Ovary (tissue), 9 donors: ENCODE measurements around the gene LRRC4C. TPM values are rescaled to one million over a fixed set of nuclear protein-coding genes. Genes with fewer than 3 reads are reported as not detected.

Experiments
- DNase-seq, 5 donors: peaks; one replicate each; pipeline ENCODE4 v3.0.0-alpha.2; 2019 to 2020
- H3K27ac ChIP-seq, 2 donors: fragments of 200-600 bp; one replicate each; pipeline versions ENCODE4 v1.5.1 to v1.8.0; 2019 to 2022
- H3K27me3 ChIP-seq: fragments of 200-600 bp; one replicate; pipeline ENCODE4 v1.8.0; 2022
- H3K36me3 ChIP-seq: fragments of 200-600 bp; sonication (generic); one replicate; pipeline ENCODE4 v1.5.1; 2019
- H3K4me1 ChIP-seq: one replicate; pipeline ENCODE4 v1.8.1; 2013; ENCODE audit warnings: mild to moderate bottlenecking, moderate library complexity; ENCODE audit not compliant: insufficient read depth
- H3K4me3 ChIP-seq: fragments of 200-600 bp; sonication (generic); one replicate; pipeline ENCODE4 v1.5.1; 2017
- H3K9me3 ChIP-seq, 2 donors: fragments of 200-600 bp in 1 of 2; sonication (generic) in 1 of 2; one replicate each; pipeline versions ENCODE4 v1.5.1 to v1.8.1; 2013 to 2019; ENCODE audit warnings: mild to moderate bottlenecking in 1 of 2, moderate library complexity in 1 of 2
- EP300 ChIP-seq: sonication (generic); formaldehyde crosslinking; IDR thresholded peaks from one replicate; pipeline ENCODE4 v1.6.1; 2017; ENCODE audit warnings: antibody characterized with exemption
- POLR2A ChIP-seq: fragments of 450-650 bp; IDR thresholded peaks from one replicate; pipeline ENCODE4 v1.6.1; 2017; ENCODE audit warnings: antibody characterized with exemption, mild to moderate bottlenecking, moderate library complexity
- WGBS, 3 donors: extraction: QIAGEN DNeasy Blood & Tissue Kit in 1 of 3; methylation state at CpG; one replicate each; pipeline versions ENCODE4 v1.1.5 to v1.1.7; 2013 to 2017; 5-methylcytosine and 5-hydroxymethylcytosine counted together
- intact Hi-C, 4 donors: fragments of 100-400 bp; cut with DNase I; formaldehyde crosslinking; loops; one replicate each; pipeline versions ENCODE4 v1.11.0 to v1.15.1; 2022 to 2023
- polyA plus RNA-seq, 2 donors: library from polyadenylated mRNA; stranded (reverse); fragments of 200-250 nt in 1 of 2; fragments of 350-450 nt in 1 of 2; fragmentation: Illumina TruSeq in 1 of 2; extraction: RNeasy Lipid Tissue Mini Kit (QIAGEN cat#74804) in 1 of 2; gene quantifications; one replicate each; pipeline ENCODE4 v1.2.3, GENCODE V29; 2013 to 2014
- total RNA-seq, 7 donors: library from RNA; depleted of rRNA in 2 of 7; stranded (reverse); fragments of >200 nt in 2 of 7; fragmentation: NEBNext Ultra II Directional in 3 of 7; extraction: Animal tissue kit (Norgen Biotek cat#: 25700) in 3 of 7; gene quantifications; one replicate each; pipeline versions ENCODE4 v1.1.0 to v1.2.4, GENCODE V29; 2016 to 2023
- TF ChIP-seq, protein P1 (sequence below), 3 donors: fragments of 450-650 bp in 2 of 3; fragments of 200-600 bp in 1 of 3; IDR thresholded peaks; one replicate each; pipeline versions ENCODE4 v1.5.1 to v1.8.0; 2016 to 2022; ENCODE audit warnings: antibody characterized with exemption in 3 of 3, mild to moderate bottlenecking in 1 of 3
- donor health status: DM: no; HTN: no; CAD: no; lungs with moderate emphysema.
- donor health status: DM: no; HTN: no; CAD: no.
- donor health status: Bipolar disorder and iron deficiency.
- donor health status: DM: yes; HTN: yes; CAD: no.
- donor health status: DM: no; HTN: no; CAD: no.
- donor health status: DM: yes; HTN: yes; CAD: no.

LRRC4C gene
- total and polyA plus RNA-seq, 9 donors: 0.15 to 12.5 (median 0.78) TPM

DNA sequence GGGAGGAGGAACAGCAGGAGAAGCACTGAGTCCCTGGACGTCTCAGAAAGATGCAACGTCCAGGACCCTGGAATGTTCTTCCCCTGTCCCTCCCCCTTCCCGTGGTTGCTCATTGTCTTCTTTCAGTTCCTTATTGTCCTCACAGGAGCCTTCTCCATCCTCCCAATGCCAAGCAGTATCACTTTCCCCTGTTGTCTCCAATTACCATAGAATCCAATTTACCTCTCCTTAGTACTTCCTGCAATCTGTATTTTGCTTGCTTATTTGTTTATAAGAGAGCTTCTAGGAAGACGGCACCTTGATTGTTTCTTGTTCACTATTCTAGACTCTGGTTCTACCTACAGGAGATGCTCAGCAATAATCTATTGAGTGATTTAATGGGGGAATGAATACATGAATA is 1273.7 kb downstream of the LRRC4C start:
- no peak for DNase-seq
- no peaks in the 10 kb centered on the region for H3K9me3 ChIP-seq
- H3K4me1 ChIP-seq: no peaks in the 10 kb centered on the region
- H3K36me3 ChIP-seq: no peaks in the 10 kb centered on the region
- H3K27me3 ChIP-seq: no peaks in the 10 kb centered on the region
- WGBS, 3 donors: 74 to 79% (median 78%) methylated on average over 4 of the region's 4 CpGs
- H3K4me3 ChIP-seq: no peak overlapping the region
- no peak overlapping the region for H3K27ac ChIP-seq
- no peak for TF ChIP-seq EP300
- TF ChIP-seq POLR2A: no peak
- TF ChIP-seq, protein P1, sequence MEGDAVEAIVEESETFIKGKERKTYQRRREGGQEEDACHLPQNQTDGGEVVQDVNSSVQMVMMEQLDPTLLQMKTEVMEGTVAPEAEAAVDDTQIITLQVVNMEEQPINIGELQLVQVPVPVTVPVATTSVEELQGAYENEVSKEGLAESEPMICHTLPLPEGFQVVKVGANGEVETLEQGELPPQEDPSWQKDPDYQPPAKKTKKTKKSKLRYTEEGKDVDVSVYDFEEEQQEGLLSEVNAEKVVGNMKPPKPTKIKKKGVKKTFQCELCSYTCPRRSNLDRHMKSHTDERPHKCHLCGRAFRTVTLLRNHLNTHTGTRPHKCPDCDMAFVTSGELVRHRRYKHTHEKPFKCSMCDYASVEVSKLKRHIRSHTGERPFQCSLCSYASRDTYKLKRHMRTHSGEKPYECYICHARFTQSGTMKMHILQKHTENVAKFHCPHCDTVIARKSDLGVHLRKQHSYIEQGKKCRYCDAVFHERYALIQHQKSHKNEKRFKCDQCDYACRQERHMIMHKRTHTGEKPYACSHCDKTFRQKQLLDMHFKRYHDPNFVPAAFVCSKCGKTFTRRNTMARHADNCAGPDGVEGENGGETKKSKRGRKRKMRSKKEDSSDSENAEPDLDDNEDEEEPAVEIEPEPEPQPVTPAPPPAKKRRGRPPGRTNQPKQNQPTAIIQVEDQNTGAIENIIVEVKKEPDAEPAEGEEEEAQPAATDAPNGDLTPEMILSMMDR (IDR thresholded peaks at IDR 0.05): no peak
- intact Hi-C loops: no loop called here

- Histone ChIP-seq H3K9me3 (no peaks in the 10 kb centered on the region), H3K27me3 (no peaks in the 10 kb centered on the region), H3K27ac (no peak overlapping the region), H3K36me3 (no peaks in the 10 kb centered on the region), H3K4me1 (no peaks in the 10 kb centered on the region), H3K4me3 (no peak overlapping the region)
- no peak for DNase-seq
- intact Hi-C loops: no loop called here
- 47 to 59% (median 47%) methylated on average over 5 of the region's 5 CpGs for WGBS, 3 donors
- TF ChIP-seq POLR2A (no peak), EP300 (no peak)
- TF ChIP-seq, protein P1 (IDR thresholded peaks at IDR 0.05): no peak
Measured at GRCh38 chr11:40183073-40184064, 1276.1 kb downstream of the LRRC4C start.

DNA sequence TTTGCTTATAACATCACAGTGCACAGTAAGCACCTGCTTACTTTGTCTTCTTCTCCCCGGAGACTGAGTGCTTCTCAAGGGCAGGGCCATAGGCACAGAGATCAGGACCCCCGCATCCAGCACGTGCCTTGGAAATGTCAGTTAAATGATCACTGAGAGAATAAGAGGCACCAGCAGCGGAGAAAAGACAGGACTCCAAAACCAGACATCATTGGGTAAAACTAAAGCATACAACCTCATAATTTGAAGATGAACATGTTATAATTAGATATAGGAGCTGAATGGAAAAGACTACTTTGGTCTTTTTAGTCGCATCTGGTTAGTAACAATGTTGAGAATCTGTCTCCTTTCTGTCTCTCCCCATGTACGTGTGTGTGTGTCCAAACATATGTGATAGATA is 1279.9 kb downstream of the LRRC4C start:
- Histone ChIP-seq H3K4me3 (no peak overlapping the region), H3K27ac (no peak overlapping the region), H3K4me1 (no peaks in the 10 kb centered on the region), H3K9me3 (no peaks in the 10 kb centered on the region), H3K36me3 (no peaks in the 10 kb centered on the region), H3K27me3 (no peaks in the 10 kb centered on the region)
- intact Hi-C loops: no loop called here
- WGBS, 3 donors: 90 to 91% (median 91%) methylated on average over 6 of the region's 6 CpGs
- TF ChIP-seq, protein P1 (IDR thresholded peaks at IDR 0.05): no peak
- no peak for TF ChIP-seq EP300
- DNase-seq: no peak

DNA sequence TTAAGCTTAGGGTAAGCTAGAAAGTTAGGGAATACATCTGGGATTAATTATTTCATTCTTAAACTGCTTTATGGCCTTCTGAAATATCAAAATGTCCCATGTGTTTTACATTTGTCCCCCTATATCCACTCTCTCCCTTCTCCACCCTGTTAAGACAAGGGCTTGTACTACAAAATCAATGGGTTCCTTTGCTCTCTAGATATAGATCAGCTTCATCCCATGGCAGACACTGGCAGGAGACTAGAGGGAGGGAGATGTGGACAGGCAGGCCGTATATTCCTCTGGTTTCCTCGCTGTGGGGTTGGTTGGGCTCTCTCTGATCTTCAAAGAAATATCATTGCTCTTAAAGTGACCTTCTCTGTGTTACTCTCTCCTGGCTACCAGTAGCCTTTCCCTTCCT is 1281.0 kb downstream of the LRRC4C start:
- no peaks in the 10 kb centered on the region for H3K36me3 ChIP-seq
- TF ChIP-seq EP300: no peak
- TF ChIP-seq, protein P1 (IDR thresholded peaks at IDR 0.05): no peak
- TF ChIP-seq POLR2A: no peak
- intact Hi-C loops: no loop called here
- 71 to 80% (median 77%) methylated on average over 2 of the region's 2 CpGs for WGBS, 3 donors
- no peak overlapping the region for H3K4me3 ChIP-seq
- no peaks in the 10 kb centered on the region for H3K4me1 ChIP-seq
- no peak overlapping the region for H3K27ac ChIP-seq
- H3K9me3 ChIP-seq: no peaks in the 10 kb centered on the region
- no peaks in the 10 kb centered on the region for H3K27me3 ChIP-seq
- DNase-seq: no peak
